ENCODE results near the gene TPTE. TPM values are rescaled to one million over a fixed set of nuclear protein-coding genes. Genes with fewer than 3 reads are reported as not detected.
"Not testable (repeated sequence)": the region's sequence is repeated elsewhere in the genome, so short reads cannot be mapped to it uniquely, and the experiment has no call there.

TPTE gene
- polyA plus RNA-seq, 1 donor = not detected

GRCh38 chr21:10544376-10544775 lies 23.0 kb downstream of the TPTE start:
- H3K9me3 ChIP-seq (ENCODE audit: control insufficient read depth, low read depth, low read length) = not testable (repeated sequence)

GRCh38 chr21:10547868-10548267 lies 26.5 kb downstream of the TPTE start:
- H3K4me3 ChIP-seq (ENCODE audit: low read length); H3K9me3 ChIP-seq (ENCODE audit: control insufficient read depth, low read depth, low read length); DNase-seq; H3K4me1 ChIP-seq (ENCODE audit: control insufficient read depth, insufficient read depth, low read length); H3K27me3 ChIP-seq (ENCODE audit: control insufficient read depth, insufficient read depth, low read length); H3K27ac ChIP-seq (ENCODE audit: low read length); H3K36me3 ChIP-seq (ENCODE audit: control insufficient read depth, insufficient read depth, low read length): not testable (repeated sequence)
- WGBS (ENCODE audit: insufficient coverage, low lambda C conversion rate) = no CpG with 5 or more reads among the region's 4 CpGs

More at GRCh38 chr21:10544376-10544775, 23.0 kb downstream of the TPTE start:
- 86% methylated on average over 4 of the region's 9 CpGs for WGBS (ENCODE audit: insufficient coverage, low lambda C conversion rate)
- H3K27me3 ChIP-seq (ENCODE audit: control insufficient read depth, insufficient read depth, low read length); H3K4me3 ChIP-seq (ENCODE audit: low read length); DNase-seq; H3K36me3 ChIP-seq (ENCODE audit: control insufficient read depth, insufficient read depth, low read length); H3K27ac ChIP-seq (ENCODE audit: low read length); H3K4me1 ChIP-seq (ENCODE audit: control insufficient read depth, insufficient read depth, low read length): not testable (repeated sequence)

GRCh38 chr21:10548331-10548954 lies 27.1 kb downstream of the TPTE start:
- not testable (repeated sequence) for H3K4me3 ChIP-seq (ENCODE audit: low read length); H3K27me3 ChIP-seq (ENCODE audit: control insufficient read depth, insufficient read depth, low read length); H3K27ac ChIP-seq (ENCODE audit: low read length); H3K36me3 ChIP-seq (ENCODE audit: control insufficient read depth, insufficient read depth, low read length); DNase-seq; H3K9me3 ChIP-seq (ENCODE audit: control insufficient read depth, low read depth, low read length); H3K4me1 ChIP-seq (ENCODE audit: control insufficient read depth, insufficient read depth, low read length)
- no CpG with 5 or more reads among the region's 2 CpGs for WGBS (ENCODE audit: insufficient coverage, low lambda C conversion rate)

GRCh38 chr21:10570803-10571202 lies 49.4 kb downstream of the TPTE start:
- not testable (repeated sequence) for H3K27me3 ChIP-seq (ENCODE audit: control insufficient read depth, insufficient read depth, low read length); H3K4me3 ChIP-seq (ENCODE audit: low read length); H3K4me1 ChIP-seq (ENCODE audit: control insufficient read depth, insufficient read depth, low read length); DNase-seq; H3K27ac ChIP-seq (ENCODE audit: low read length); H3K36me3 ChIP-seq (ENCODE audit: control insufficient read depth, insufficient read depth, low read length); H3K9me3 ChIP-seq (ENCODE audit: control insufficient read depth, low read depth, low read length)
- whole genome bisulfite sequencing (ENCODE audit: insufficient coverage, low lambda C conversion rate) = no CpG with 5 or more reads among the region's 2 CpGs

- not testable (repeated sequence) for H3K4me1 ChIP-seq (ENCODE audit: control insufficient read depth, insufficient read depth, low read length); DNase-seq; H3K9me3 ChIP-seq (ENCODE audit: control insufficient read depth, low read depth, low read length); H3K27ac ChIP-seq (ENCODE audit: low read length); H3K4me3 ChIP-seq (ENCODE audit: low read length); H3K27me3 ChIP-seq (ENCODE audit: control insufficient read depth, insufficient read depth, low read length); H3K36me3 ChIP-seq (ENCODE audit: control insufficient read depth, insufficient read depth, low read length)
- WGBS (ENCODE audit: insufficient coverage, low lambda C conversion rate) = 100% methylated on average over 1 of the region's 16 CpGs
Observed at GRCh38 chr21:10574531-10575310, 53.3 kb downstream of the TPTE start.

GRCh38 chr21:10575311-10575667 lies 53.9 kb downstream of the TPTE start:
- peaks cover 6% of the 10 kb centered on the region for H3K9me3 ChIP-seq (ENCODE audit: control insufficient read depth, low read depth, low read length)
- no peak for DNase-seq
- H3K27me3 ChIP-seq (ENCODE audit: control insufficient read depth, insufficient read depth, low read length) = no peaks in the 10 kb centered on the region
- no peak overlapping the region for H3K27ac ChIP-seq (ENCODE audit: low read length)
- no peaks in the 10 kb centered on the region for H3K4me1 ChIP-seq (ENCODE audit: control insufficient read depth, insufficient read depth, low read length)
- no peaks in the 10 kb centered on the region for H3K36me3 ChIP-seq (ENCODE audit: control insufficient read depth, insufficient read depth, low read length)
- 80% methylated on average over 1 of the region's 2 CpGs for WGBS (ENCODE audit: insufficient coverage, low lambda C conversion rate)
- H3K4me3 ChIP-seq (ENCODE audit: low read length) = no peak overlapping the region

GRCh38 chr21:10578910-10579309 lies 57.5 kb downstream of the TPTE start:
- not testable (repeated sequence) for H3K4me3 ChIP-seq (ENCODE audit: low read length)

GRCh38 chr21:10589115-10589514 lies 67.7 kb downstream of the TPTE start:
- WGBS (ENCODE audit: insufficient coverage, low lambda C conversion rate) = no CpG with 5 or more reads among the region's 1 CpG
- not testable (repeated sequence) for H3K27ac ChIP-seq (ENCODE audit: low read length); H3K4me3 ChIP-seq (ENCODE audit: low read length); H3K9me3 ChIP-seq (ENCODE audit: control insufficient read depth, low read depth, low read length); H3K27me3 ChIP-seq (ENCODE audit: control insufficient read depth, insufficient read depth, low read length); DNase-seq; H3K4me1 ChIP-seq (ENCODE audit: control insufficient read depth, insufficient read depth, low read length); H3K36me3 ChIP-seq (ENCODE audit: control insufficient read depth, insufficient read depth, low read length)

More at GRCh38 chr21:10578910-10579309, 57.5 kb downstream of the TPTE start:
- H3K36me3 ChIP-seq (ENCODE audit: control insufficient read depth, insufficient read depth, low read length); DNase-seq; H3K27ac ChIP-seq (ENCODE audit: low read length); H3K4me1 ChIP-seq (ENCODE audit: control insufficient read depth, insufficient read depth, low read length); H3K9me3 ChIP-seq (ENCODE audit: control insufficient read depth, low read depth, low read length); H3K27me3 ChIP-seq (ENCODE audit: control insufficient read depth, insufficient read depth, low read length): not testable (repeated sequence)

GRCh38 chr21:10607074-10607473 lies 85.7 kb downstream of the TPTE start:
- DNase-seq; H3K9me3 ChIP-seq (ENCODE audit: control insufficient read depth, low read depth, low read length); H3K27me3 ChIP-seq (ENCODE audit: control insufficient read depth, insufficient read depth, low read length); H3K27ac ChIP-seq (ENCODE audit: low read length); H3K4me1 ChIP-seq (ENCODE audit: control insufficient read depth, insufficient read depth, low read length); H3K36me3 ChIP-seq (ENCODE audit: control insufficient read depth, insufficient read depth, low read length); H3K4me3 ChIP-seq (ENCODE audit: low read length): not testable (repeated sequence)
- 30% methylated on average over 2 of the region's 7 CpGs for WGBS (ENCODE audit: insufficient coverage, low lambda C conversion rate)

GRCh38 chr21:10614285-10614684 lies 92.9 kb downstream of the TPTE start:
- not testable (repeated sequence) for H3K4me1 ChIP-seq (ENCODE audit: control insufficient read depth, insufficient read depth, low read length); H3K27ac ChIP-seq (ENCODE audit: low read length); H3K27me3 ChIP-seq (ENCODE audit: control insufficient read depth, insufficient read depth, low read length); H3K9me3 ChIP-seq (ENCODE audit: control insufficient read depth, low read depth, low read length); H3K4me3 ChIP-seq (ENCODE audit: low read length); H3K36me3 ChIP-seq (ENCODE audit: control insufficient read depth, insufficient read depth, low read length); DNase-seq
- WGBS (ENCODE audit: insufficient coverage, low lambda C conversion rate) = 88% methylated on average over 4 of the region's 6 CpGs

- not testable (repeated sequence) for H3K4me3 ChIP-seq (ENCODE audit: low read length); DNase-seq; H3K27me3 ChIP-seq (ENCODE audit: control insufficient read depth, insufficient read depth, low read length); H3K27ac ChIP-seq (ENCODE audit: low read length); H3K4me1 ChIP-seq (ENCODE audit: control insufficient read depth, insufficient read depth, low read length); H3K9me3 ChIP-seq (ENCODE audit: control insufficient read depth, low read depth, low read length); H3K36me3 ChIP-seq (ENCODE audit: control insufficient read depth, insufficient read depth, low read length)
- WGBS (ENCODE audit: insufficient coverage, low lambda C conversion rate) = no CpG with 5 or more reads among the region's 3 CpGs
Observed at GRCh38 chr21:10616061-10616460, 94.7 kb downstream of the TPTE start.
